Sigmoid colon (tissue), 7 donors: ENCODE data around the gene LPP. TPM values are rescaled to one million over a fixed set of nuclear protein-coding genes. Genes with fewer than 3 reads are reported as not detected.

Source experiments
- DNase-seq: peaks from one replicate; pipeline ENCODE4 v3.0.0-alpha.2; 2019
- H3K27ac ChIP-seq, 4 donors: fragments of 200-600 bp; sonication (generic); one replicate each; pipeline ENCODE4 v1.5.1; 2016 to 2019; ENCODE audit warnings: mild to moderate bottlenecking in 1 of 4
- H3K27me3 ChIP-seq, 3 donors: fragments of 200-600 bp; sonication (generic); one replicate each; pipeline ENCODE4 v1.5.1; 2019; ENCODE audit warnings: mild to moderate bottlenecking in 1 of 3
- H3K36me3 ChIP-seq, 4 donors: fragments of 200-600 bp; sonication (generic); one replicate each; pipeline ENCODE4 v1.5.1; 2016 to 2019
- H3K4me1 ChIP-seq, 4 donors: fragments of 200-600 bp; sonication (generic); one replicate each; pipeline ENCODE4 v1.5.1; 2017 to 2019
- H3K4me3 ChIP-seq, 4 donors: fragments of 200-600 bp; sonication (generic); one replicate each; pipeline ENCODE4 v1.5.1; 2017 to 2019; ENCODE audit warnings: mild to moderate bottlenecking in 2 of 4, moderate library complexity in 1 of 4
- H3K9me3 ChIP-seq, 4 donors: fragments of 200-600 bp in 3 of 4; sonication (generic) in 3 of 4; one replicate each; pipeline versions ENCODE4 v1.5.1 to v1.6.1; 2013 to 2019
- EP300 ChIP-seq, 4 donors: sonication (generic); formaldehyde crosslinking; IDR thresholded peaks; one replicate each; pipeline ENCODE4 v1.6.1; 2017; ENCODE audit warnings: antibody characterized with exemption in 4 of 4
- POLR2A ChIP-seq, 2 donors: fragments of 450-650 bp; IDR thresholded peaks; one replicate each; pipeline ENCODE4 v1.6.1; 2016; ENCODE audit warnings: antibody characterized with exemption in 2 of 2, mild to moderate bottlenecking in 2 of 2, moderate library complexity in 2 of 2
- POLR2AphosphoS5 ChIP-seq, 4 donors: sonication (generic); formaldehyde crosslinking; IDR thresholded peaks; one replicate each; pipeline ENCODE4 v1.6.1; 2017; ENCODE audit warnings: antibody characterized with exemption in 4 of 4
- WGBS, 2 donors: extraction: QIAGEN DNeasy Blood & Tissue Kit; methylation state at CpG; one replicate each; pipeline ENCODE4 v1.1.7; 2013; 5-methylcytosine and 5-hydroxymethylcytosine counted together
- intact Hi-C: fragments of 100-400 bp; cut with DNase I; formaldehyde crosslinking; loops from one replicate; pipeline ENCODE4 v1.15.1; 2023
- polyA plus RNA-seq, 3 donors: library from polyadenylated mRNA; stranded (reverse); fragments of 200-250 nt; gene quantifications; one replicate each; pipeline ENCODE4 v1.2.3, GENCODE V29; 2013
- total RNA-seq, 4 donors: library from RNA; depleted of rRNA; stranded (reverse); fragments of >200 nt; gene quantifications; one replicate each; pipeline ENCODE4 v1.1.0, GENCODE V29; 2016
- TF ChIP-seq, protein P1 (sequence below), 4 experiments: fragments of 450-650 bp in 3 of 4; fragments of 200-600 bp in 1 of 4; IDR thresholded peaks; one replicate each; pipeline ENCODE4 v1.5.1; 2016 to 2019; ENCODE audit warnings: antibody characterized with exemption in 4 of 4, mild to moderate bottlenecking in 3 of 4, moderate library complexity in 2 of 4
- donor health status: healthy with polysubstance abuse.
- donor health status: Bipolar disorder and iron deficiency.
- donor health status: healthy.

LPP gene
- total and polyA plus RNA-seq, 7 donors = 5.3 to 1,773 (median 824) TPM

DNA sequence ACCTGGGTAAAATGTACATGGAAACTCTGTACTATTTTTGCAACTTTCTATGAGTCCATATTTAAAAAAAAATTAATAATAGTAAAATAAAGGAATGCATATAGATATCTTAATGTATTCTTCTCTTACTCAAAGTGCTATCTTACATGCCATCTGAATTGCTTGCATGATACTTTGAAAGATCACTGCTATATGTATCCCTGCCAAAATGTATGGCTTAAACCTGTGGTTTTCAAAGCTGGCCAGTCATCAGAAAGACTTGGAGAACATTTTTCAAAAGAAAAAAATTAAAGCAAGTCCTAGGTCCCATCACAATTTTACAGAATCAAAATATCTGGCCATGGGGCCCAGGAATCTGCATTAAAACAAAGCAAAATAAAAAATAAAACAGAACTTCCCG lies 262.1 kb downstream of the LPP start:
- TF ChIP-seq, protein P1, sequence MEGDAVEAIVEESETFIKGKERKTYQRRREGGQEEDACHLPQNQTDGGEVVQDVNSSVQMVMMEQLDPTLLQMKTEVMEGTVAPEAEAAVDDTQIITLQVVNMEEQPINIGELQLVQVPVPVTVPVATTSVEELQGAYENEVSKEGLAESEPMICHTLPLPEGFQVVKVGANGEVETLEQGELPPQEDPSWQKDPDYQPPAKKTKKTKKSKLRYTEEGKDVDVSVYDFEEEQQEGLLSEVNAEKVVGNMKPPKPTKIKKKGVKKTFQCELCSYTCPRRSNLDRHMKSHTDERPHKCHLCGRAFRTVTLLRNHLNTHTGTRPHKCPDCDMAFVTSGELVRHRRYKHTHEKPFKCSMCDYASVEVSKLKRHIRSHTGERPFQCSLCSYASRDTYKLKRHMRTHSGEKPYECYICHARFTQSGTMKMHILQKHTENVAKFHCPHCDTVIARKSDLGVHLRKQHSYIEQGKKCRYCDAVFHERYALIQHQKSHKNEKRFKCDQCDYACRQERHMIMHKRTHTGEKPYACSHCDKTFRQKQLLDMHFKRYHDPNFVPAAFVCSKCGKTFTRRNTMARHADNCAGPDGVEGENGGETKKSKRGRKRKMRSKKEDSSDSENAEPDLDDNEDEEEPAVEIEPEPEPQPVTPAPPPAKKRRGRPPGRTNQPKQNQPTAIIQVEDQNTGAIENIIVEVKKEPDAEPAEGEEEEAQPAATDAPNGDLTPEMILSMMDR (IDR thresholded peaks at IDR 0.05) = no peak
- TF ChIP-seq EP300 (IDR thresholded peaks at IDR 0.05) (no peak), POLR2A (IDR thresholded peaks at IDR 0.05) (no peak), POLR2AphosphoS5 (IDR thresholded peaks at IDR 0.05) (no peak)
- 97 to 98% methylated on average over 1 of the region's 1 CpG for WGBS, 2 donors
- Histone ChIP-seq H3K27ac (peak overlapping the region in 1 of 4 donors; percentile 26), H3K4me1 (peaks cover 0 to 45% (median 30%) of the 10 kb centered on the region in 4 donors), H3K4me3 (no peak overlapping the region), H3K9me3 (no peaks in the 10 kb centered on the region), H3K36me3 (no peaks in the 10 kb centered on the region), H3K27me3 (no peaks in the 10 kb centered on the region)
- DNase-seq = no peak
- intact Hi-C loops = no loop called here

DNA sequence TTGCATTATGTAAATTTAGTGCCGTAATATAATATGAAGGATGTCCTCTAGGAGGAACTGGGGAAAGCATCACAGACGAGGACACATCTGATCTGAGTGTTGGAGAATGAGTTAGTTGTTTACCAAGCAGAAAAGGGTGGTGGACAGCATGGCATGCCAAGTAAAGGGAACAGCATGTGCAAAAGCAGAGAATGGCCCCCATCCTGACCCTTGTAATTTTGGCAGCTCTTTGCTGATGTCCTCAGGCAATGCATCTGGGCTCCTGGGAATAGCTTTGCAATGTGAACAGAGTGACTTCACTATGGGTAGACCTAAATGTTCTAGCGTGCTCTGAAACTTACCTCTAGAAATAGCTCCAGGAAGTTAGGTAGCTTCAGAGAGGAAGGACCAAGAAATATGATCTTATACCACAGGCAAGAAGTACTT lies 263.3 kb downstream of the LPP start:
- Histone ChIP-seq H3K27ac (peak overlapping the region in 1 of 4 donors; percentile 26), H3K27me3 (no peaks in the 10 kb centered on the region), H3K36me3 (no peaks in the 10 kb centered on the region), H3K9me3 (no peaks in the 10 kb centered on the region), H3K4me1 (peaks cover 0 to 54% (median 40%) of the 10 kb centered on the region in 4 donors), H3K4me3 (no peak overlapping the region)
- WGBS, 2 donors = 69 to 89% methylated on average over 3 of the region's 3 CpGs
- no peak for DNase-seq
- intact Hi-C loops = no loop called here
- TF ChIP-seq, protein P1 (IDR thresholded peaks at IDR 0.05) = no peak
- no peak for TF ChIP-seq EP300 (IDR thresholded peaks at IDR 0.05)
- TF ChIP-seq POLR2A (IDR thresholded peaks at IDR 0.05) = no peak
- TF ChIP-seq POLR2AphosphoS5 (IDR thresholded peaks at IDR 0.05) = peak in 2 of 4 donors; percentile 27 to 45

DNA sequence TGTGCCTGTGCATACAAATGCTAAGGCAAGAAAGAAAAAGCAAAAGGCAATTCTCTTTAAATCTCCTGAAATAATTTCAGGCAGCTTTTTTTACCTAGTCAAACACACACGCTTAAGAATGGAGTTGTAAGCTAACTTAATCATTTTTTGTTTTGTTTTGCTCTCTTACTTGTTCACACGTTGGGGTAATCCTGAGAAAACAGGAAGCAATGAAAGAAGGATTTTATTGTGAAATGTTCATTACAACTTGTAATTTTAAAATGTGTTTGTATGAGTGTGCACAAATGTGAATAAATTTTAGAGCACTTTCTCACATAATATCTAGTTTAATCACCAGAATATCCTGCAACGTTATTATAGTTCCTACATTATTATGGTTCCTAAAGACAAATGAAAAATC lies 263.8 kb downstream of the LPP start:
- WGBS, 2 donors = 73 to 81% methylated on average over 3 of the region's 3 CpGs
- no peak for DNase-seq
- TF ChIP-seq, protein P1 (IDR thresholded peaks at IDR 0.05) = no peak
- TF ChIP-seq EP300 (IDR thresholded peaks at IDR 0.05) (no peak), POLR2A (IDR thresholded peaks at IDR 0.05) (no peak), POLR2AphosphoS5 (IDR thresholded peaks at IDR 0.05) (no peak)
- H3K4me1 ChIP-seq = peaks cover 0 to 54% (median 41%) of the 10 kb centered on the region in 4 donors
- no peaks in the 10 kb centered on the region for H3K9me3 ChIP-seq
- intact Hi-C loops = no loop called here
- H3K4me3 ChIP-seq = no peak overlapping the region
- H3K27ac ChIP-seq = peak overlapping the region in 1 of 4 donors; percentile 26
- H3K36me3 ChIP-seq = no peaks in the 10 kb centered on the region
- no peaks in the 10 kb centered on the region for H3K27me3 ChIP-seq

DNA sequence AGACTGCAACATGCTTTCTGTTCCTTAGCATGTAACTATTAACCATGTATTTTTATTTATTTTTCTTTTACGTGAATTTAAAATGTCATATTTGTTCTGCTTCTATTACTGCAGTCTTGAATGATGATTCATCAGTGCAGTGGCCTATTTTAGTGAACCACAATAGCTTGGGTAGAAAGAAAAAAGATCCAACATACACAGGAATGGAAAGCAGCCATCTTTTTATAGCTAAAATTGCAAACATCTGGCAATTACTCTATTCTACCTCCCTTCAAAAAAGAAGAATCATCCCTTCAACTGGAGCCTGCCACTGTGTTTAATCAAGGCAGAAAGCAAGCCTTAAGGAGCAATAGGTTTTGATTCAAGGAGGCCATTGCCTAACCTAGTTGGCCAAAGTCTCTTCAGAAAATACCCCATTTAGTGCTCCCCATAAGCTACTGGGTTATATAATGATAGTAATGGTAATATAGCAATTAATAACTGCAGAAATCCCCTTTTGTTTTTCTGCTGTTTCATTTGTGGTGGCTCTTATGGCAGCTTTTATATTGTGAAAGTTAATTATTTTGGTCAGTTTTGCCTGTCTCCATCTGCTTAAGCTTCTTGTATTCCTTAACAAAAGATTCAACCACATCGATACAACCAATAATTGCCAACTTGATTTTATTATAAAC lies 267.3 kb downstream of the LPP start:
- Histone ChIP-seq H3K4me1 (peaks cover 0 to 42% (median 31%) of the 10 kb centered on the region in 4 donors), H3K27ac (peak overlapping the region in 3 of 4 donors; percentile 32 to 51 (median 47)), H3K9me3 (no peaks in the 10 kb centered on the region), H3K27me3 (no peaks in the 10 kb centered on the region), H3K4me3 (no peak overlapping the region), H3K36me3 (no peaks in the 10 kb centered on the region)
- intact Hi-C loops = no loop called here
- no peak for TF ChIP-seq POLR2A (IDR thresholded peaks at IDR 0.05)
- TF ChIP-seq, protein P1 (IDR thresholded peaks at IDR 0.05) = no peak
- WGBS, 2 donors = 57% methylated on average over 2 of the region's 2 CpGs
- DNase-seq = no peak
